ENCODE data around the gene NAA15.
"Not testable (repeated sequence)": the region's sequence is repeated elsewhere in the genome, so short reads cannot be mapped to it uniquely, and the experiment has no call there.

The NAA15 gene

DNA sequence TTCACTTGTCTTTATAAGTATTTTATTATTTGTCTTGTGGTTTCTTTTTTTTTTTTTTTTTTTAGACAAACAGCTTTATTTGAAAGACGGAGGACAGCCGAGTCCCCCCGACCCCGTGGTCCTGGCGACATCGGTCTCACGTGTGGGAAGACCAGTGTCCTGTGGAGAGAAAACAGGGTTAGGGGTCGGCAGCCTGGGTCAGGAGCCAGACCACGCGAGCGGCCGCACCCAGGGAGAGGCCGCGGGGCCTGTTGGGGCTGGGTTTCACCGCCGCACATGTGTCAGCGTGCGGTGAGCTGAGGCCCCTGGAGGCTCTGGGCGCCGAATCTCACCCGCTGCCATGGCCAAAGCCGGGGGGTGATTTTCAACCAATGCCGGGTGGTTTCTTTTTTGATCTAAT, 134.8 kb downstream of the NAA15 start:
- Mint-ChIP-seq H3K27me3 (no peaks in the 10 kb centered on the region), H3K9me3 (peaks cover 17% of the 10 kb centered on the region), H3K27ac (no peak overlapping the region), H3K4me3 (no peak overlapping the region), H3K36me3 (ENCODE audit: low read depth) (peaks cover 63% of the 10 kb centered on the region), H3K4me1 (ENCODE audit: low read depth) (peaks cover 9% of the 10 kb centered on the region)

GRCh38 chr4:139438141-139438540, 136.8 kb downstream of the NAA15 start:
- Mint-ChIP-seq H3K4me1 (ENCODE audit: low read depth) (peaks cover 9% of the 10 kb centered on the region), H3K9me3 (peaks cover 17% of the 10 kb centered on the region), H3K36me3 (ENCODE audit: low read depth) (peaks cover 57% of the 10 kb centered on the region), H3K4me3 (no peak overlapping the region), H3K27me3 (no peaks in the 10 kb centered on the region), H3K27ac (no peak overlapping the region)

- peaks cover 51% of the 10 kb centered on the region for H3K36me3 Mint-ChIP-seq (ENCODE audit: low read depth)
- H3K27me3 Mint-ChIP-seq = no peaks in the 10 kb centered on the region
- H3K4me1 Mint-ChIP-seq (ENCODE audit: low read depth) = peaks cover 4% of the 10 kb centered on the region
Observed at GRCh38 chr4:139441029-139441428, 139.7 kb downstream of the NAA15 start.

GRCh38 chr4:139443661-139444060, 142.4 kb downstream of the NAA15 start:
- H3K9me3 Mint-ChIP-seq = peaks cover 9% of the 10 kb centered on the region
- no peak overlapping the region for H3K4me3 Mint-ChIP-seq
- H3K27ac Mint-ChIP-seq = no peak overlapping the region
- no peaks in the 10 kb centered on the region for H3K4me1 Mint-ChIP-seq (ENCODE audit: low read depth)
- H3K27me3 Mint-ChIP-seq = no peaks in the 10 kb centered on the region
- H3K36me3 Mint-ChIP-seq (ENCODE audit: low read depth) = peaks cover 27% of the 10 kb centered on the region

More at GRCh38 chr4:139441029-139441428, 139.7 kb downstream of the NAA15 start:
- no peak overlapping the region for H3K27ac Mint-ChIP-seq
- H3K9me3 Mint-ChIP-seq = peaks cover 17% of the 10 kb centered on the region
- H3K4me3 Mint-ChIP-seq = no peak overlapping the region

GRCh38 chr4:139444881-139445280, 143.6 kb downstream of the NAA15 start:
- not testable (repeated sequence) for H3K9me3 Mint-ChIP-seq; H3K4me3 Mint-ChIP-seq; H3K27ac Mint-ChIP-seq; H3K4me1 Mint-ChIP-seq (ENCODE audit: low read depth); H3K27me3 Mint-ChIP-seq
- H3K36me3 Mint-ChIP-seq (ENCODE audit: low read depth) = peaks cover 15% of the 10 kb centered on the region

DNA sequence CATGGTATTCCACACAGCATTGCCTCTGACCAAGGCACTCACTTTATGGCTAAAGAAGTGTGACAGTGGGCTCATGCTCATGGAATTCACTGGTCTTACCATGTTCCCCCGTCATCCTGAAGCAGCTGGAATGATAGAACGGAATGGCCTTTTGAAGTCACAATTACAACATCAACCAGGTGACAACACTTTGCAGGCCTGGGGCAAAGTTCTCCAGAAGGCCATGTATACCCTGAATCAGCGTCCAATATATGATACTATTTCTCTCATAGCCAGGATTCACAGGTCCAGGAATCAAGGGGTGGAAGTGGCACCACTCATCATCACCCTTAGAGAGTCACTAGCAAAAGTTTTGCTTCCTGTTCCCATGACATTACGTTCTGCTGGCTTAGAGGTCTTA, 145.8 kb downstream of the NAA15 start:
- not testable (repeated sequence) for H3K36me3 Mint-ChIP-seq (ENCODE audit: low read depth)

GRCh38 chr4:139450586-139450985, 149.3 kb downstream of the NAA15 start:
- no peaks in the 10 kb centered on the region for H3K9me3 Mint-ChIP-seq
- H3K27ac Mint-ChIP-seq = no peak overlapping the region
- H3K4me3 Mint-ChIP-seq = no peak overlapping the region

More for the DNA sequence above, 145.8 kb downstream of the NAA15 start:
- not testable (repeated sequence) for H3K9me3 Mint-ChIP-seq; H3K4me1 Mint-ChIP-seq (ENCODE audit: low read depth); H3K4me3 Mint-ChIP-seq; H3K27me3 Mint-ChIP-seq; H3K27ac Mint-ChIP-seq

DNA sequence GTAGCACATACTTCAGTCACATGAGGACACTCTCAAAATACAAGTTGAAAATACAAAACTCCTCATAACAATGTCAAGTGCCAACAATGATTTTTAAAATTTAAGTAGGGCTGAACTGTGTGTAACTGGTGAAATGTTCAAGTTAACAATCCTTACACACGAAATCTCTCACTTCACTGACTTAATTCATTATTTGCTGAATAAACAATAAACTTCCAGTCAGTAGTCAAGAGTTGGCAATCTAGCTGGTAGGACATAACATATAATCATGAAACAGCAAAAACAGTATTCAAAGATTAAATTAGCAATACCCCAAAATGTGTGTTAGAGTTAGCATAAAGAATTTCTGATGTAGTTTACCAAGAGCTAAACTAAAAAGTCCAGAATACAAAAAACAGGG, 150.7 kb downstream of the NAA15 start:
- Mint-ChIP-seq H3K27ac (no peak overlapping the region), H3K4me1 (ENCODE audit: low read depth) (peaks cover 44% of the 10 kb centered on the region), H3K36me3 (ENCODE audit: low read depth) (peaks cover 7% of the 10 kb centered on the region), H3K4me3 (peak overlapping the region; percentile 93), H3K9me3 (no peaks in the 10 kb centered on the region), H3K27me3 (no peaks in the 10 kb centered on the region)

More at GRCh38 chr4:139450586-139450985, 149.3 kb downstream of the NAA15 start:
- peaks cover 7% of the 10 kb centered on the region for H3K36me3 Mint-ChIP-seq (ENCODE audit: low read depth)
- peaks cover 30% of the 10 kb centered on the region for H3K4me1 Mint-ChIP-seq (ENCODE audit: low read depth)
- H3K27me3 Mint-ChIP-seq = no peaks in the 10 kb centered on the region

GRCh38 chr4:139453041-139453370, 151.7 kb downstream of the NAA15 start:
- Mint-ChIP-seq H3K36me3 (ENCODE audit: low read depth) (peaks cover 7% of the 10 kb centered on the region), H3K4me1 (ENCODE audit: low read depth) (peaks cover 54% of the 10 kb centered on the region), H3K9me3 (no peaks in the 10 kb centered on the region), H3K27me3 (no peaks in the 10 kb centered on the region), H3K4me3 (peak overlapping the region; percentile 93), H3K27ac (peak overlapping the region; percentile 92)

- H3K9me3 Mint-ChIP-seq = no peaks in the 10 kb centered on the region
- no peaks in the 10 kb centered on the region for H3K27me3 Mint-ChIP-seq
- H3K36me3 Mint-ChIP-seq (ENCODE audit: low read depth) = peaks cover 7% of the 10 kb centered on the region
- H3K4me1 Mint-ChIP-seq (ENCODE audit: low read depth) = peaks cover 60% of the 10 kb centered on the region
- H3K27ac Mint-ChIP-seq = peak overlapping the region; percentile 92
- peak overlapping the region; percentile 93 for H3K4me3 Mint-ChIP-seq
Observed at GRCh38 chr4:139453371-139454110, 152.2 kb downstream of the NAA15 start.

DNA sequence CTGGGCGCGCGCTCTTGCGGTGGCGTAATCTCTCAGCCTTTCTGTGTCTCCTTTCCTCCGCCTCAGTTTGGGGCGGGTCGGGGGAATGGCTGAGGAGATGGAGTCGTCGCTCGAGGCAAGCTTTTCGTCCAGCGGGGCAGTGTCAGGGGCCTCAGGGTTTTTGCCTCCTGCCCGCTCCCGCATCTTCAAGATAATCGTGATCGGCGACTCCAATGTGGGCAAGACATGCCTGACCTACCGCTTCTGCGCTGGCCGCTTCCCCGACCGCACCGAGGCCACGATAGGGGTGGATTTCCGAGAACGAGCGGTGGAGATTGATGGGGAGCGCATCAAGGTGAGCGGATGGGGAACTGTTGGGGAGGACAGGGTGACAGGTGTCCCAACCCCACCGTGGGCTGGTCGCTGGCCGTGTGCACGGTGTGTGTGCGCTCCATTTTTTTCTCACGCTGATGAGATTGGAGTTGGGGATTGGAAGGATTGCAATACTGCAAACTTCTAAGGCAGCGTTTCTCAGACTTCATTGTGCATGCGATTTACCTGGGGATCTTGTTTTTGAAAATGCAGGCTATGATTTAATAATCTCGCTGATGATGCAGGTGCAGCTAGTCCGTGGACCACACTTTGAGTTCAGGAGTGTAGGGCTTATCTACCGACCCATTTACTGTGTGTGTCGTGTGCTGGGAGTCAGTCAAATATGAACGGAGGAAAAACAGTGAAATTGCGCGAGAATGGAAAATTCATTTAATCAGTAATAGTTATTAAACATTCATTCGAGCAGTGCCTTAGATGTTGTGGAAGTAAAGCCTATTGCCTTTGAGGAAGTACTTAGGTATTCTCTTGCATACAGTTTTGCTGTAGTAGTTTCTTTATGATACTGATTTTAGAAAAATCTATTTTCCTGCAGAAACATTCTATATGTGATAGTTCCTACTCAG, 153.1 kb downstream of the NAA15 start, which contains the start of gene RAB33B:
Gene RAB33B (plus strand): TSS at position 11 of the 935 bp plus-strand sequence. CDS start 75 bp downstream, at position 86.
- H3K27me3 Mint-ChIP-seq = no peaks in the 10 kb centered on the region
- H3K4me3 Mint-ChIP-seq = peak within 1 kb of the TSS; percentile 93
- no peaks in the 10 kb centered on the region for H3K9me3 Mint-ChIP-seq
- H3K36me3 Mint-ChIP-seq (ENCODE audit: low read depth) = peaks cover 7% of the 10 kb centered on the region
- peak within 1 kb of the TSS; percentile 92 for H3K27ac Mint-ChIP-seq
- H3K4me1 Mint-ChIP-seq (ENCODE audit: low read depth) = peaks cover 68% of the 10 kb centered on the region

DNA sequence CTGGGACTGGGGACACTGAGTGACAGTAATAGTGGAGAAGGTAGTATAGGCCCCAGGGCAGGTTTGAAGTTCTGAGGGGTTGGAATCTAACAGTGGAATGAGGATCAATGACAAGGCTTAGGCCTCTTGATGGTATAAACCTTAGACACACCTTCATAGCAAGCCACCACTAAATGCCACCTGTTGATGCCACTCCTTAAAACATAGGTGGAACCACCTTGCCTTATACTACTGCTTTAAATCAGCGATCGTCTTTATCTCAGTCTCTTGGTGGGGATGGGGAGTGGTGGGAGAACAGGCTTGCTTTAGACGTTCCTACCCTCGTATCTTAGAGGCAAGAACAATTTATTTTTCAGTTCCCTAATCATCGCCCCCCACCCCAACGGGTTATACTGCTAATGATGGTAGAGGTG, 153.8 kb downstream of the NAA15 start:
- Mint-ChIP-seq H3K36me3 (ENCODE audit: low read depth) (peaks cover 7% of the 10 kb centered on the region), H3K4me3 (peak overlapping the region; percentile 93), H3K4me1 (ENCODE audit: low read depth) (peaks cover 73% of the 10 kb centered on the region), H3K27ac (no peak overlapping the region), H3K9me3 (no peaks in the 10 kb centered on the region), H3K27me3 (no peaks in the 10 kb centered on the region)

- peaks cover 9% of the 10 kb centered on the region for H3K36me3 Mint-ChIP-seq (ENCODE audit: low read depth)
- no peak overlapping the region for H3K27ac Mint-ChIP-seq
- no peaks in the 10 kb centered on the region for H3K27me3 Mint-ChIP-seq
- no peaks in the 10 kb centered on the region for H3K9me3 Mint-ChIP-seq
- no peak overlapping the region for H3K4me3 Mint-ChIP-seq
- H3K4me1 Mint-ChIP-seq (ENCODE audit: low read depth) = peaks cover 67% of the 10 kb centered on the region
Observed at GRCh38 chr4:139457318-139457717, 156.0 kb downstream of the NAA15 start.

DNA sequence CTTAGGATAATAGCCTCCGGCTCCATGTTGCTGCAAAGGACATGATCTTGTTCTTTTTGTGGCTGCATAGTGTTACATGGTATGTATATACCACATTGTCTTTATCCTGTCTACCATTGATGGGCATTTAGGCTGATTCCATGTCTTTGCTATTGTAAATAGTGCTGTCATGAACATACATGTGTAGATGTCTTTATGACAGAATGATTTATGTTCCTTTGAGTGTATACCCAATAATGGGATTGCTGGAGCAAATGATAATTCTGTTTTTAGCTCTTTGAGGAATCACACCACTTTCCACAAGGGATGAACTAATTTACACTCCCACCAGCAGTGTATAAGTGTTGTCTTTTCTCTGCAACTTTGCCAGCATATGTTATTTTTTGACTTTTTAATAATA, 157.2 kb downstream of the NAA15 start:
- H3K4me1 Mint-ChIP-seq (ENCODE audit: low read depth) = peaks cover 60% of the 10 kb centered on the region
- no peaks in the 10 kb centered on the region for H3K27me3 Mint-ChIP-seq
- H3K4me3 Mint-ChIP-seq = no peak overlapping the region
- H3K27ac Mint-ChIP-seq = no peak overlapping the region
- H3K9me3 Mint-ChIP-seq = no peaks in the 10 kb centered on the region
- peaks cover 13% of the 10 kb centered on the region for H3K36me3 Mint-ChIP-seq (ENCODE audit: low read depth)

- Mint-ChIP-seq H3K36me3 (ENCODE audit: low read depth) (peaks cover 15% of the 10 kb centered on the region), H3K4me1 (ENCODE audit: low read depth) (peaks cover 59% of the 10 kb centered on the region), H3K27ac (no peak overlapping the region), H3K27me3 (no peaks in the 10 kb centered on the region), H3K9me3 (no peaks in the 10 kb centered on the region), H3K4me3 (no peak overlapping the region)
Observed at GRCh38 chr4:139458999-139459398, 157.7 kb downstream of the NAA15 start.
